Epithelial cell of esophagus (primary cell): ENCODE results near the gene FOXL3.

Experiments
- DNase-seq: peaks from one replicate; pipeline ENCODE4 v3.0.0; 2010; ENCODE audit warnings: low read depth
- H3K4me3 ChIP-seq: 2 replicates; pipeline ENCODE4 v1.5.1; 2011; ENCODE audit warnings: mild to moderate bottlenecking, low read length, control low read depth
- TF ChIP-seq, protein P1 (sequence below): IDR thresholded peaks from 2 replicates; pipeline ENCODE4 v1.5.1; 2011; ENCODE audit warnings: low read depth, mild to moderate bottlenecking, low read length, control low read depth, inconsistent platforms; ENCODE audit not compliant: insufficient read depth; ENCODE audit errors: missing control alignments

The FOXL3 gene

DNA sequence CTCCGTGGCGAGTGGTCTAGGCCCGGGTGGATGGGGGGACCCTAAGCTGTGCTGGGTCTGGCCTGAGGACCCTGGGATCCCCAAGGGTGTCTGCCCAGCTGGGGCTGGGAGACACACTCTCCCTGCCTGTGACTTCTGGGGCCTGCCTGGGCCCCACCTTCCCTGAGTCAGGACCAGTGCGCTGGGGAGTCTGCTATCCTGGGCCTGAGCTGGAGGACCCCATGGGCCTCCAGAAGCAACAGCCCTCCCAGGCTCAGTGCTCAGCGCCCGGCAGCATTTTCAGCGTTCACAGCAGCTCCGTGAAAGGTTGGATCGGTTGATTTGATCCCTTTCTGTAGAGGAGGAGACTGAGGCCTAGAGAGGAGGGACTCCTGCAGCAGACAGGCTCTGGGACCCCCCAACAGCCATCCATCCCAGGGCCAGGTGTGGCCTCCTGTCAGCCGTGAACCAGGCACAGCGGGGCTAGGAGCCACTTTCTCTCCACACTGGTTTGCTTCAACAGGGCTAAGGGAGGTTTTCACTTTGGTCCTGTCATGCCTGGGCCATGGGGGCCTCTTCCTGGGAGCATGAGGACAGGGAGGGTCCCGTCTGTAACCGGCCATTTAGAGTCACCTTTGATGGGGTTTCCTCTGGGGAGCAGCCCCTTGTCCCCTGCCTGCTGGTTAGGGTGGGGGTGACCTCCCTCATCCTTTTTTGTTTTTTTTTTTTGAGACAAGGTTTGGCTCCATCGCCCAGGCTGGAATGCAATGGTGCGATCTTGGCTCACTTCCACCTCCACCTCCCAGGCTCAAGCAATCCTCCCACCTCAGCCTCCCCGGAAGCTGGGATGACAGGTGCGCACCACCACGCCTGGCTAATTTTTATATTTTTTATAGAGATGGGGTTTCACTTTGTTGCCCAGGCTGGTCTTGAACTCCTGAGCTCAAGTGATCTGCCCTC, 12.4 kb downstream of the FOXL3 start:
- TF ChIP-seq, protein P1, sequence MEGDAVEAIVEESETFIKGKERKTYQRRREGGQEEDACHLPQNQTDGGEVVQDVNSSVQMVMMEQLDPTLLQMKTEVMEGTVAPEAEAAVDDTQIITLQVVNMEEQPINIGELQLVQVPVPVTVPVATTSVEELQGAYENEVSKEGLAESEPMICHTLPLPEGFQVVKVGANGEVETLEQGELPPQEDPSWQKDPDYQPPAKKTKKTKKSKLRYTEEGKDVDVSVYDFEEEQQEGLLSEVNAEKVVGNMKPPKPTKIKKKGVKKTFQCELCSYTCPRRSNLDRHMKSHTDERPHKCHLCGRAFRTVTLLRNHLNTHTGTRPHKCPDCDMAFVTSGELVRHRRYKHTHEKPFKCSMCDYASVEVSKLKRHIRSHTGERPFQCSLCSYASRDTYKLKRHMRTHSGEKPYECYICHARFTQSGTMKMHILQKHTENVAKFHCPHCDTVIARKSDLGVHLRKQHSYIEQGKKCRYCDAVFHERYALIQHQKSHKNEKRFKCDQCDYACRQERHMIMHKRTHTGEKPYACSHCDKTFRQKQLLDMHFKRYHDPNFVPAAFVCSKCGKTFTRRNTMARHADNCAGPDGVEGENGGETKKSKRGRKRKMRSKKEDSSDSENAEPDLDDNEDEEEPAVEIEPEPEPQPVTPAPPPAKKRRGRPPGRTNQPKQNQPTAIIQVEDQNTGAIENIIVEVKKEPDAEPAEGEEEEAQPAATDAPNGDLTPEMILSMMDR, result no peak
- no peak for DNase-seq
- H3K4me3 ChIP-seq, result no peak overlapping the region

DNA sequence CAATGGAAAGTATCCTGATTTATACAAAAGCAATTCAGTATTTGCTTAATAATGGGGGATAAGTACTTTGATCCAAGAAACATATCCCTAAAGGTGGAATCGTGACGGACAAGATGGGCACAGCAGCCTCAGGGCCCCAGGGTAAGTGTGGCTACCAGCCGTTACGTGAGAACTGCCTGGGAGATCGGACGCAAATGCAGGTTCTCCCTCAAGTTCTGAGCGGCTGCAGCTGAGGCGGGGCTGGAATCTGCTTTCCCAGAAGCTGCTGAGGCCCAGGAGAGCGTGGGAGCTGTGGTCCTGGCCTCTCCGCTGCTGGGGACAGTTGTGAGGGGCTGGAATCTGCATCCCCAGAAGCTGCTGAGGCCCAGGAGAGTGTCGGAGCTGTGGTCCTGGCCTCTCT, 13.5 kb downstream of the FOXL3 start:
- no peak overlapping the region for H3K4me3 ChIP-seq
- TF ChIP-seq, protein P1, result no peak
- no peak for DNase-seq

DNA sequence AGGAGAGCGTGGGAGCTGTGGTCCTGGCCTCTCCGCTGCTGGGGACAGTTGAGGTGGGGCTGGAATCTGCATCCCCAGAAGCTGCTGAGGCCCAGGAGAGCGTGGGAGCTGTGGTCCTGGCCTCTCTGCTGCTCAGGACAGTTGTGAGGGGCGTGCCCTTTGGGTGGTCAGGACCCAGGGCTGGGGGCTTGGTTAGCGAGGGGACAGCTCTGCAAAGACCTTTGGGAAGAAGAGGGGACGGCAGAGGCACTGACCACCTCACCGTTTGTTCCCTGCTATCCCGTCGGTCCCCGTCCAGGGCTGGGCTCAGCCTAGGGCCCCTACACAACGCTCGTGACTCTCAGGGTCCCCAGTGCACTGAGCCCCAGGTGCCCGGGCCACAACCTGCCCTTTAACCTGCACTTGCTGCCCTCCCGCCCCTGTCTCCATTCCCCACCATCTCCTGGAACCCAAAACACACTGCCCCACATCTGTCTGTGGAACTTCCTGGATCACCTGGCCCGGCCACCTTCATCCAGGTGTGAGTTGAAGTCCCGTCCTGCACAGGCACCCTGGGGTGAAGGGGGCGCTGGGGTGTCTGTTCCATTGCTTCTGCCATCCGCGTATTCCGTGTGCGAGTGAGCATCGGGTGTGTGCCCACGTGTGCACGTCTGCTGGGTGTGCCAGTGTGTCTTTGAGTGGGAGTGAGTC, 14.1 kb downstream of the FOXL3 start:
- no peak overlapping the region for H3K4me3 ChIP-seq
- DNase-seq, result no peak
- TF ChIP-seq, protein P1, result no peak

GRCh38 chr7:304574-305409, 14.8 kb downstream of the FOXL3 start:
- no peak for DNase-seq
- no peak overlapping the region for H3K4me3 ChIP-seq
- TF ChIP-seq, protein P1, result no peak

GRCh38 chr7:305410-306151, 15.6 kb downstream of the FOXL3 start:
- H3K4me3 ChIP-seq, result no peak overlapping the region
- TF ChIP-seq, protein P1, result no peak
- no peak for DNase-seq

- no peak for DNase-seq
- H3K4me3 ChIP-seq, result no peak overlapping the region
- TF ChIP-seq, protein P1, result no peak
Observed at GRCh38 chr7:307970-308369, 18.0 kb downstream of the FOXL3 start.
